CD8-positive, alpha-beta memory T cell (primary cell): ENCODE data around the gene SLC41A3. TPM values are rescaled to one million over a fixed set of nuclear protein-coding genes. Genes with fewer than 3 reads are reported as not detected.
A peak's percentile ranks its signal among the peaks of the same experiment; 100 is the strongest.

Experiments used
- CTCF ChIA-PET: fragments of 350-600 bp; sonication (Branson Sonifier 250); formaldehyde crosslinking; loops from one replicate; lab custom pipeline; 2021; ENCODE audit warnings: antibody characterized with exemption; lab: Charles Lee
- POLR2A ChIA-PET: fragments of 350-600 bp; sonication (Branson Sonifier 250); formaldehyde crosslinking; loops from one replicate; lab custom pipeline; 2021; ENCODE audit warnings: antibody characterized with exemption; lab: Charles Lee
- DNase-seq, 5 donors: peaks; one replicate each; pipeline versions ENCODE4 v3.0.0 to v3.0.0-alpha.2; 2020 to 2022; ENCODE audit warnings: mixed read lengths in 1 of 5
- H3K27ac ChIP-seq: one replicate; pipeline ENCODE4 v1.7.0; 2013; ENCODE audit warnings: low read depth, mild to moderate bottlenecking, low read length, moderate library complexity
- H3K27me3 ChIP-seq: 2 replicates; pipeline ENCODE4 v1.7.0; 2013; ENCODE audit warnings: low read length, mild to moderate bottlenecking; ENCODE audit not compliant: insufficient read depth, poor library complexity, severe bottlenecking
- H3K36me3 ChIP-seq: 2 replicates; pipeline ENCODE4 v1.7.0; 2013; ENCODE audit warnings: mild to moderate bottlenecking, low read length, moderate library complexity; ENCODE audit not compliant: insufficient read depth
- H3K4me1 ChIP-seq: 2 replicates; pipeline ENCODE4 v1.7.0; 2013; ENCODE audit warnings: mild to moderate bottlenecking, low read length, moderate library complexity; ENCODE audit not compliant: insufficient read depth
- H3K4me3 ChIP-seq: 2 replicates; pipeline ENCODE4 v1.7.0; 2013; ENCODE audit warnings: mild to moderate bottlenecking, low read length
- H3K9me3 ChIP-seq: 2 replicates; pipeline ENCODE4 v1.7.0; 2013; ENCODE audit warnings: mild to moderate bottlenecking, low read length
- H3K27ac Mint-ChIP-seq, 8 donors: one replicate each; pipeline ENCODE4 v1.8.0; 2020 to 2021; ENCODE audit warnings: mixed read lengths in 8 of 8, mild to moderate bottlenecking in 6 of 8, inconsistent platforms in 3 of 8, moderate library complexity in 3 of 8
- H3K27me3 Mint-ChIP-seq, 2 donors: one replicate each; pipeline ENCODE4 v1.8.0; 2020 to 2021; ENCODE audit warnings: mixed read lengths in 2 of 2, mild to moderate bottlenecking in 1 of 2, moderate library complexity in 1 of 2
- H3K36me3 Mint-ChIP-seq, 3 donors: one replicate each; pipeline ENCODE4 v1.8.0; 2020 to 2021; ENCODE audit warnings: mixed read lengths in 3 of 3, inconsistent platforms in 1 of 3, mild to moderate bottlenecking in 1 of 3
- H3K4me1 Mint-ChIP-seq, 3 donors: one replicate each; pipeline ENCODE4 v1.8.0; 2020 to 2021; ENCODE audit warnings: mixed read lengths in 3 of 3, inconsistent platforms in 1 of 3, mild to moderate bottlenecking in 1 of 3
- H3K4me3 Mint-ChIP-seq, 7 donors: one replicate each; pipeline ENCODE4 v1.8.0; 2020 to 2021; ENCODE audit warnings: mixed read lengths in 7 of 7, mild to moderate bottlenecking in 6 of 7, moderate library complexity in 4 of 7, inconsistent platforms in 2 of 7
- H3K9me3 Mint-ChIP-seq, 5 donors: one replicate each; pipeline ENCODE4 v1.8.0; 2020 to 2022; ENCODE audit warnings: mixed read lengths in 5 of 5, mild to moderate bottlenecking in 3 of 5, moderate library complexity in 2 of 5, inconsistent platforms in 1 of 5
- polyA plus RNA-seq: library from polyadenylated mRNA; unstranded; fragments of 300-500 nt; fragmentation: Illumina TruSeq; gene quantifications from one replicate; pipeline ENCODE4 v1.2.3, GENCODE V29; 2021
- total RNA-seq, 2 experiments: library from RNA; stranded (reverse); gene quantifications; one replicate each; pipeline ENCODE4 v1.2.3, GENCODE V29; 2021

Gene SLC41A3
- total and polyA plus RNA-seq, 3 experiments from 2014 or later, result 25.8 to 28.0 (median 25.8) TPM

- no peaks in the 10 kb centered on the region for H3K9me3 ChIP-seq
- no peaks in the 10 kb centered on the region for H3K36me3 ChIP-seq
- peak overlapping the region in 1 of 8 donors; percentile 55 for H3K27ac Mint-ChIP-seq
- H3K4me3 ChIP-seq, result no peak overlapping the region
- peaks cover 6% of the 10 kb centered on the region for H3K4me1 ChIP-seq
- H3K4me3 Mint-ChIP-seq, result no peak overlapping the region
- peaks cover 19 to 84% (median 41%) of the 10 kb centered on the region in 3 donors for H3K36me3 Mint-ChIP-seq
- ChIA-PET POLR2A (no interaction called here), CTCF (no interaction called here)
- peaks cover 0 to 10% (median 7%) of the 10 kb centered on the region in 5 donors for H3K9me3 Mint-ChIP-seq
- peaks cover 0 to 2% of the 10 kb centered on the region in 2 donors for H3K27me3 Mint-ChIP-seq
- H3K4me1 Mint-ChIP-seq, result peaks cover 18 to 26% (median 22%) of the 10 kb centered on the region in 3 donors
- DNase-seq, result no peak
- no peaks in the 10 kb centered on the region for H3K27me3 ChIP-seq
- no peak overlapping the region for H3K27ac ChIP-seq
These were observed 55.8 kb downstream of the SLC41A3 start for GRCh38 chr3:126028096-126028495.

GRCh38 chr3:126026761-126027160 is 57.2 kb downstream of the SLC41A3 start:
- Mint-ChIP-seq H3K36me3 (peaks cover 24 to 83% (median 29%) of the 10 kb centered on the region in 3 donors), H3K27me3 (peaks cover 0 to 2% of the 10 kb centered on the region in 2 donors), H3K4me3 (peak overlapping the region in 5 of 7 donors; percentile 32 to 73 (median 44)), H3K4me1 (peaks cover 18 to 26% (median 22%) of the 10 kb centered on the region in 3 donors), H3K27ac (peak overlapping the region; percentile 16 to 97 (median 84)), H3K9me3 (peaks cover 0 to 10% (median 7%) of the 10 kb centered on the region in 5 donors)
- peaks cover 6% of the 10 kb centered on the region for H3K4me1 ChIP-seq
- no peaks in the 10 kb centered on the region for H3K27me3 ChIP-seq
- H3K36me3 ChIP-seq, result no peaks in the 10 kb centered on the region
- no peak overlapping the region for H3K4me3 ChIP-seq
- no peak for DNase-seq
- ChIA-PET POLR2A (no interaction called here), CTCF (no interaction called here)
- H3K27ac ChIP-seq, result no peak overlapping the region
- H3K9me3 ChIP-seq, result no peaks in the 10 kb centered on the region

GRCh38 chr3:126026277-126026751 is 57.6 kb downstream of the SLC41A3 start:
- peaks cover 18 to 26% (median 22%) of the 10 kb centered on the region in 3 donors for H3K4me1 Mint-ChIP-seq
- peaks cover 0 to 10% (median 7%) of the 10 kb centered on the region in 5 donors for H3K9me3 Mint-ChIP-seq
- Histone ChIP-seq H3K4me1 (peaks cover 6% of the 10 kb centered on the region), H3K36me3 (no peaks in the 10 kb centered on the region), H3K4me3 (no peak overlapping the region), H3K27ac (peak overlapping the region; percentile 24), H3K27me3 (no peaks in the 10 kb centered on the region), H3K9me3 (no peaks in the 10 kb centered on the region)
- DNase-seq, result no peak
- H3K36me3 Mint-ChIP-seq, result peaks cover 21 to 82% (median 27%) of the 10 kb centered on the region in 3 donors
- H3K4me3 Mint-ChIP-seq, result peak overlapping the region in 5 of 7 donors; percentile 19 to 73 (median 44)
- H3K27me3 Mint-ChIP-seq, result peaks cover 0 to 2% of the 10 kb centered on the region in 2 donors
- POLR2A ChIA-PET, result no interaction called here
- CTCF ChIA-PET, result no interaction called here
- peak overlapping the region; percentile 16 to 97 (median 84) for H3K27ac Mint-ChIP-seq

DNA sequence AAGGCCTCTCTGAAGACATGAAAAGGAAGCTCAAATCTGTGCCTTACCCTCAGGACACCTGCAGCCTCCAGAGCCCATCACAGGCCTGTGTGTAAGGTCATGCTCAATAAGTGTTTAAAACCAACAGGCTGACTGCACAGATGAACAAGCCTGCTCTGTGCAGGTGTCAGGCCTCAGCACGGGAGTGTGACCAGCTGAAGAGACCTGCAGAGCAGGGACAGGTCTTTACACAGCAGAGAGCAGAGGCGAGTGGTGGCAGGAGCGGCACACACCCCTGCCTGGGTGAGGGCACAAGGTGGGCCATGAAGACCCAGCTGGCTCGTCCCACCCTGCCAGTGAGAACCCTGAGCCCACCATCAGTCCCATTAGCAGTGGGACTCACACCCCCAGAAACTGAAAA is 58.1 kb downstream of the SLC41A3 start:
- Mint-ChIP-seq H3K36me3 (peaks cover 21 to 84% (median 27%) of the 10 kb centered on the region in 3 donors), H3K27me3 (peaks cover 0 to 2% of the 10 kb centered on the region in 2 donors), H3K4me3 (peak overlapping the region in 2 of 7 donors; percentile 66 to 72), H3K27ac (peak overlapping the region in 7 of 8 donors; percentile 16 to 88 (median 79)), H3K4me1 (peaks cover 18 to 26% (median 22%) of the 10 kb centered on the region in 3 donors), H3K9me3 (peaks cover 0 to 10% (median 7%) of the 10 kb centered on the region in 5 donors)
- no peaks in the 10 kb centered on the region for H3K9me3 ChIP-seq
- H3K27ac ChIP-seq, result peak overlapping the region; percentile 24
- H3K36me3 ChIP-seq, result no peaks in the 10 kb centered on the region
- peaks cover 6% of the 10 kb centered on the region for H3K4me1 ChIP-seq
- no peak overlapping the region for H3K4me3 ChIP-seq
- ChIA-PET POLR2A (no interaction called here), CTCF (no interaction called here)
- DNase-seq, result no peak
- no peaks in the 10 kb centered on the region for H3K27me3 ChIP-seq

- H3K36me3 Mint-ChIP-seq, result peaks cover 23 to 84% (median 23%) of the 10 kb centered on the region in 3 donors
These were observed 58.7 kb downstream of the SLC41A3 start for GRCh38 chr3:126025116-126025729.

DNA sequence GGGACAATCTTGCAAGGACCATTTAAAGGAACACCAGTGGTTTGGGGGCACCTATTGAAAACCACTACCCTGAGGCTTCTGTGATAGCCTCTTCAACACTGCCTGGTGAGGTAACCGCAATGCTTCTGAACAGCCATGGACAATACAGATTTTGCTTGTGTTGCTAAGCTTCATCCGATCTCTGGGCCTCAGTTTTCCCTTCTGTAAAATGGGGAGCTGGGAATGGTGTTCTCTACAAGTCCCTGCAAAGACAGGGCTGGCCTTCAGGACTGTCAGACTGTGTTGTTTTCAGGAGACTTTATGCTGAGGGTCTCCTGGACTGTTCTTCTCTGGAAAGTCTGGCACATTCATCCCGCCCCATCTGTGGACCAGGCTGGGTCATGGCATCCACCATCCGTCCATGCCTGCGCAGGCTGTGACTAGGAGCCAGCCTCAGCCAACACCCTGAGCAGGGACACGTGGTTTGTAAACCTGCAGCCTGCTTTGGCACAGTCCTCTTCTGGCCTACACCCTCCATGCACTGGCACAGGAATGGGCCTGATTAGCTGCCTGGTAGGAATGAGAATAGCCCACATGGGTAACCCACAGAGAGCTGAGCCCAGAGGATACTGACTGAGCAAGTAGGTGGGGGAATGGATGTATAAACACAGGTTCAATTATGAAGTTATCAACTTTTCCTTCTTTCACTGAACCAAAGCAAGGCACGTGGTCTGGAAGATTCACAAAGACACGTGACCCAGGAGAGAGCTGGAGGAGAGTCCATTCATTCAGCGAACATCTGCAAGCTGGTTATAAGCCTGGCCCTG is 59.7 kb downstream of the SLC41A3 start:
- Mint-ChIP-seq H3K36me3 (peaks cover 18 to 83% (median 22%) of the 10 kb centered on the region in 3 donors), H3K4me1 (peaks cover 18 to 26% (median 22%) of the 10 kb centered on the region in 3 donors), H3K9me3 (peaks cover 0 to 7% (median 3%) of the 10 kb centered on the region in 5 donors), H3K27me3 (peaks cover 0 to 2% of the 10 kb centered on the region in 2 donors), H3K4me3 (no peak overlapping the region), H3K27ac (peak overlapping the region in 1 of 8 donors; percentile 3)
- H3K4me1 ChIP-seq, result peaks cover 6% of the 10 kb centered on the region
- H3K27me3 ChIP-seq, result no peaks in the 10 kb centered on the region
- no peak overlapping the region for H3K27ac ChIP-seq
- POLR2A ChIA-PET, result no interaction called here
- H3K9me3 ChIP-seq, result no peaks in the 10 kb centered on the region
- H3K4me3 ChIP-seq, result no peak overlapping the region
- CTCF ChIA-PET, result no interaction called here
- no peak for DNase-seq
- H3K36me3 ChIP-seq, result no peaks in the 10 kb centered on the region

More at GRCh38 chr3:126025116-126025729, 58.7 kb downstream of the SLC41A3 start:
- peaks cover 6% of the 10 kb centered on the region for H3K4me1 ChIP-seq
- no peak overlapping the region for H3K27ac ChIP-seq
- Mint-ChIP-seq H3K4me3 (peak overlapping the region in 1 of 7 donors; percentile 66), H3K4me1 (peaks cover 18 to 26% (median 22%) of the 10 kb centered on the region in 3 donors), H3K27ac (peak overlapping the region in 6 of 8 donors; percentile 13 to 77 (median 48)), H3K27me3 (peaks cover 0 to 2% of the 10 kb centered on the region in 2 donors), H3K9me3 (peaks cover 0 to 10% (median 7%) of the 10 kb centered on the region in 5 donors)
- ChIA-PET POLR2A (no interaction called here), CTCF (no interaction called here)
- no peak for DNase-seq
- H3K9me3 ChIP-seq, result no peaks in the 10 kb centered on the region
- no peak overlapping the region for H3K4me3 ChIP-seq
- no peaks in the 10 kb centered on the region for H3K36me3 ChIP-seq
- H3K27me3 ChIP-seq, result no peaks in the 10 kb centered on the region

- peaks cover 10 to 77% (median 18%) of the 10 kb centered on the region in 3 donors for H3K36me3 Mint-ChIP-seq
These were observed 60.5 kb downstream of the SLC41A3 start for GRCh38 chr3:126023390-126023789.

More at GRCh38 chr3:126023390-126023789, 60.5 kb downstream of the SLC41A3 start:
- peak overlapping the region in 2 of 8 donors; percentile 14 to 55 for H3K27ac Mint-ChIP-seq
- H3K4me3 ChIP-seq, result no peak overlapping the region
- CTCF ChIA-PET, result no interaction called here
- no peak overlapping the region for H3K4me3 Mint-ChIP-seq
- no peaks in the 10 kb centered on the region for H3K9me3 ChIP-seq
- H3K27me3 ChIP-seq, result no peaks in the 10 kb centered on the region
- H3K9me3 Mint-ChIP-seq, result peaks cover 0 to 3% (median 3%) of the 10 kb centered on the region in 5 donors
- peaks cover 0 to 2% of the 10 kb centered on the region in 2 donors for H3K27me3 Mint-ChIP-seq
- H3K36me3 ChIP-seq, result no peaks in the 10 kb centered on the region
- H3K4me1 ChIP-seq, result peaks cover 6% of the 10 kb centered on the region
- H3K4me1 Mint-ChIP-seq, result peaks cover 18 to 26% (median 22%) of the 10 kb centered on the region in 3 donors
- POLR2A ChIA-PET, result no interaction called here
- no peak for DNase-seq
- no peak overlapping the region for H3K27ac ChIP-seq
